Measurements from ENCODE around the gene NUDT19. TPM values are rescaled to one million over a fixed set of nuclear protein-coding genes. Genes with fewer than 3 reads are reported as not detected.

NUDT19 gene
- total RNA-seq, 1 donor from 2014 or later = 12.5 TPM

DNA sequence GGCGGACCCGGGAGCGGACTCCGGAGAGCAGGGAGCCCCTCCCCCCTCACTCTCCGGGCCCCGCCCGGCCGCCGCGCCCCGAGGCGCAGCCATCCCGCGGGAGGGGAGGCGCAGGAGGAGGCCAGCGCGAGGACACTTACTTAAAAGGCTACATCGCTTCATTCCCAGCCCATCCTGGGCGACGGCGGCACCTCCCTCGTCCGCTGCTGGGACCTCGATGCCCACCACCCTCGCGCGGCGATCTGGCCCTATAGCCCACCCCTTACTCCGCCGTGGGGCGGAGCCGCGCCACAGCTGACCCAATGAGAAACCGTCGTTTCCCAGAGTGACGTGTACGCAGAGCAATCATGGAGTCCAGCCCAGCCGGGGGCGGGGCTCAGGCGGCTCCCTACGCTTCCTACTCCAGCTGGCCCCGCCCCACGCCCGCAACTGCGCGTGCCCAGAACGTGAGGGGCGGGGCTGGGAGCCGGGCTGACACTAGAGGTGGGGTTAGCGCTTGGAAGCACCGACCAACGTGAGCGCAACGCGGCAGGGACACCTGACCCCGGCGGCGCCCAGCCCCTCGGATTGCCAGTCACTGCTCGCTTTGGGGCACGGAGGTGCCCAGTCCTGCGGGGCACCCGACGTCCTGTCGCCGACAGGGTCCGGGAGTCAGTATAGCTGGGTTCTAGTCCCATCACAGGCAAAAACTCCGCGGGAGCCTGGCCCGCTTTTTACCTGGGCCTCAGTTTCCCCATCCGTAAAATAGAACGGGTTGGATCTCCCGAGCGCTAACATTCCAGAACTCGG is 16.5 kb upstream of the NUDT19 start, which contains the start of gene ANKRD27:
TSS of gene ANKRD27 (minus strand) at position 250 of the 789 bp plus-strand sequence. CDS start 16,165 bp downstream, outside the sequence.
- H3K36me3 ChIP-seq = no peaks in the 10 kb centered on the region
- peak within 1 kb of the TSS; percentile 85 to 98 for H3K4me3 ChIP-seq
- intact Hi-C loops (cut with DNase I) = no loop called here
- TF ChIP-seq, protein P1, sequence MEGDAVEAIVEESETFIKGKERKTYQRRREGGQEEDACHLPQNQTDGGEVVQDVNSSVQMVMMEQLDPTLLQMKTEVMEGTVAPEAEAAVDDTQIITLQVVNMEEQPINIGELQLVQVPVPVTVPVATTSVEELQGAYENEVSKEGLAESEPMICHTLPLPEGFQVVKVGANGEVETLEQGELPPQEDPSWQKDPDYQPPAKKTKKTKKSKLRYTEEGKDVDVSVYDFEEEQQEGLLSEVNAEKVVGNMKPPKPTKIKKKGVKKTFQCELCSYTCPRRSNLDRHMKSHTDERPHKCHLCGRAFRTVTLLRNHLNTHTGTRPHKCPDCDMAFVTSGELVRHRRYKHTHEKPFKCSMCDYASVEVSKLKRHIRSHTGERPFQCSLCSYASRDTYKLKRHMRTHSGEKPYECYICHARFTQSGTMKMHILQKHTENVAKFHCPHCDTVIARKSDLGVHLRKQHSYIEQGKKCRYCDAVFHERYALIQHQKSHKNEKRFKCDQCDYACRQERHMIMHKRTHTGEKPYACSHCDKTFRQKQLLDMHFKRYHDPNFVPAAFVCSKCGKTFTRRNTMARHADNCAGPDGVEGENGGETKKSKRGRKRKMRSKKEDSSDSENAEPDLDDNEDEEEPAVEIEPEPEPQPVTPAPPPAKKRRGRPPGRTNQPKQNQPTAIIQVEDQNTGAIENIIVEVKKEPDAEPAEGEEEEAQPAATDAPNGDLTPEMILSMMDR (IDR thresholded peaks at IDR 0.05) = no peak
- TF ChIP-seq POLR2A (IDR thresholded peaks at IDR 0.05) = no peak
- TF ChIP-seq POLR2AphosphoS5 (IDR thresholded peaks at IDR 0.05; ENCODE audit: insufficient read depth in 1 of 2, low read depth in 1 of 2) = peak; percentile 82 to 86
- DNase-seq (ENCODE audit: extremely low spot score in 2 of 2) = peak in 1 of 2 donors; percentile 98
- H3K27me3 ChIP-seq = no peaks in the 10 kb centered on the region
- peak within 1 kb of the TSS; percentile 84 for H3K27ac ChIP-seq
- no peaks in the 10 kb centered on the region for H3K9me3 ChIP-seq
- H3K4me1 ChIP-seq = peaks cover 46% of the 10 kb centered on the region

DNA sequence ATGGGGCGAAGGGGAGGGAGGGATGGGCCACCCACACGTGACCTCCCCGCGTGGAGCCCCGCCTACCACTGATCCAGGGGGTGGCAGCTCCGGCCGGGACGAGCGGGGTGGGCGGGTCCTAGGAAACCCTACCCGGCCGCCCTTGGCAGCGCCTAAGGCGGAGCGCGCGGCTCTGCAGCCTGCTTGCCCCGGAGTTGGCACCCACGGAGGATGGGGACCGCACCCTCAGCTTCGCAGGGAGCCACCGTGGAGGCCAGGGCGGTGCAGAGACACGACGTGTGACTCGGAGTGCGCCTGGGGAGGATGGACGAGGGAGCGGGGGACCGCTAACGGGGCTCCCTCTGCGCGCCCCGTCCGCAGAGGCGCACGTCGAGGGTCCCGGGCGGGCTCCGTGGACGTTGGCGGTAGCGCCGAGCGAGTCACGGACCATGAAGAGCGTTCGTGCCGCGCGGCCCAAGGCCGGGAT is 15.9 kb upstream of the NUDT19 start, which contains the start of gene RGS9BP:
TSS of gene RGS9BP (plus strand) at position 129 of the 466 bp plus-strand sequence. CDS start 416 bp downstream, outside the sequence.
- TF ChIP-seq, protein P1 (IDR thresholded peaks at IDR 0.05) = no peak
- TF ChIP-seq POLR2AphosphoS5 (IDR thresholded peaks at IDR 0.05; ENCODE audit: insufficient read depth in 1 of 2, low read depth in 1 of 2) = no peak
- no peak for TF ChIP-seq POLR2A (IDR thresholded peaks at IDR 0.05)
- peak within 1 kb of the TSS; percentile 85 to 98 for H3K4me3 ChIP-seq
- intact Hi-C loops (cut with DNase I) = no loop called here
- peaks cover 40% of the 10 kb centered on the region for H3K4me1 ChIP-seq
- no peaks in the 10 kb centered on the region for H3K36me3 ChIP-seq
- H3K27me3 ChIP-seq = no peaks in the 10 kb centered on the region
- no peak for DNase-seq (ENCODE audit: extremely low spot score in 2 of 2)
- no peaks in the 10 kb centered on the region for H3K9me3 ChIP-seq
- H3K27ac ChIP-seq = peak within 1 kb of the TSS; percentile 84

DNA sequence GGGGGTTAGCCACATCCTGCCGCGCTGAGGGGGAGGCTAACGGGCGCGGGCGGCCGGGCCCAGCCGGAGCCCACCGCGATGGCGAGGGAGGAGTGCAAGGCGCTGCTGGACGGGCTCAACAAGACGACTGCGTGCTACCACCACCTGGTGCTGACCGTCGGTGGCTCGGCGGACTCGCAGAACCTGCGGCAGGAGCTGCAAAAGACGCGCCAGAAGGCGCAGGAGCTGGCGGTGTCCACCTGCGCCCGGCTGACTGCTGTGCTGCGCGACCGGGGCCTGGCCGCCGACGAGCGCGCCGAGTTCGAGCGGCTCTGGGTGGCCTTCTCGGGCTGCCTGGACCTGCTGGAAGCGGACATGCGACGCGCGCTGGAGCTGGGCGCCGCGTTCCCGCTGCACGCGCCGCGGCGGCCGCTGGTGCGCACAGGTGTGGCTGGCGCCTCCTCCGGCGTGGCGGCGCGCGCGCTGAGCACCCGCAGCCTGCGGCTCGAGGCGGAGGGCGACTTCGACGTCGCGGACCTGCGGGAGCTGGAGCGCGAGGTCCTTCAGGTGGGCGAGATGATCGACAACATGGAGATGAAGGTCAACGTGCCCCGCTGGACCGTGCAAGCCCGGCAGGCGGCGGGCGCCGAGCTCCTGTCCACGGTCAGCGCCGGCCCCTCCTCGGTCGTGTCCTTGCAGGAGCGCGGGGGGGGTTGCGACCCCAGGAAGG is 15.3 kb upstream of the NUDT19 start:
- no peak for DNase-seq (ENCODE audit: extremely low spot score in 2 of 2)
- Histone ChIP-seq H3K9me3 (no peaks in the 10 kb centered on the region), H3K36me3 (no peaks in the 10 kb centered on the region), H3K4me3 (peak overlapping the region; percentile 85 to 98), H3K4me1 (peaks cover 38% of the 10 kb centered on the region), H3K27me3 (no peaks in the 10 kb centered on the region), H3K27ac (peak overlapping the region; percentile 68)
- no peak for TF ChIP-seq POLR2A (IDR thresholded peaks at IDR 0.05)
- no peak for TF ChIP-seq POLR2AphosphoS5 (IDR thresholded peaks at IDR 0.05; ENCODE audit: insufficient read depth in 1 of 2, low read depth in 1 of 2)
- TF ChIP-seq, protein P1 (IDR thresholded peaks at IDR 0.05) = no peak
- intact Hi-C loops (cut with DNase I) = no loop called here

DNA sequence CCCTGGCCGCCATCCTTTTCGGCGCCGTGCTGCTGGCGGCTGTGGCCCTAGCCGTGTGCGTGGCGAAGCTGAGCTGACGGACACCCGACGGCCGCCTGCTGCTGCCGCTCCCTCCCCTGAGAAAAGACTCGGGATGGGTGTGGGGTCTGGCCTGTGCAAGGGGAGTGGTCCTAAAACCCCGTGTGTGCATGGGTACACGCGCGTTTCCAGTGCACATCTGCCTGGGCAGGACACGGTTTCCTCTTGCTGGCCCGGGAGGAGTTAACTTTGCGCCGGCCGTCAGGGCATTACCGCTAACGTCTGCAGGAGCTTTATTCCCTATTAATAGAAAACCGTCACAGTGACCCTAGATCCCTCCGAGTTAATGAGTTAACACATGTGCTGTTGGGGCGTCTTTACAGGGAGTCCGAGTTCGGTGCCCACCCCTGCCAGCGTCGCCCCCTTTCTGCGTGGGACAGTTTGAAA is 14.7 kb upstream of the NUDT19 start:
- Histone ChIP-seq H3K27ac (no peak overlapping the region), H3K4me1 (peaks cover 33% of the 10 kb centered on the region)

More for the DNA sequence above, 14.7 kb upstream of the NUDT19 start:
- no peaks in the 10 kb centered on the region for H3K9me3 ChIP-seq
- H3K27me3 ChIP-seq = no peaks in the 10 kb centered on the region
- TF ChIP-seq POLR2A (IDR thresholded peaks at IDR 0.05) = no peak
- TF ChIP-seq POLR2AphosphoS5 (IDR thresholded peaks at IDR 0.05; ENCODE audit: insufficient read depth in 1 of 2, low read depth in 1 of 2) = no peak
- TF ChIP-seq, protein P1 (IDR thresholded peaks at IDR 0.05) = no peak
- no peaks in the 10 kb centered on the region for H3K36me3 ChIP-seq
- intact Hi-C loops (cut with DNase I) = no loop called here
- no peak for DNase-seq (ENCODE audit: extremely low spot score in 2 of 2)
- H3K4me3 ChIP-seq = peak overlapping the region; percentile 85 to 98

Measured in vagina (tissue), 2 donors.